Trophoblast cell (in vitro differentiated cells and primary cell): ENCODE results near the gene TRIM27. TPM values are rescaled to one million over a fixed set of nuclear protein-coding genes. Genes with fewer than 3 reads are reported as not detected.
A peak's percentile ranks its signal among the peaks of the same experiment; 100 is the strongest.
"Not testable (repeated sequence)": the region's sequence is repeated elsewhere in the genome, so short reads cannot be mapped to it uniquely, and the experiment has no call there.

ENCODE experiments used
- DNase-seq, 2 donors: peaks; one replicate each; pipeline ENCODE4 v3.0.0-alpha.2; 2016
- H2AFZ ChIP-seq: 2 replicates; pipeline ENCODE4 v1.6.1; 2013; ENCODE audit warnings: low read length, moderate library complexity, mild to moderate bottlenecking; ENCODE audit not compliant: insufficient read depth, poor library complexity
- H2AK5ac ChIP-seq: 2 replicates; pipeline ENCODE4 v1.6.1; 2013; ENCODE audit warnings: mild to moderate bottlenecking, low read length
- H2BK120ac ChIP-seq: 2 replicates; pipeline ENCODE4 v1.6.1; 2013; ENCODE audit warnings: low read length, mild to moderate bottlenecking, moderate library complexity; ENCODE audit not compliant: insufficient read depth, poor library complexity
- H2BK12ac ChIP-seq: 2 replicates; pipeline ENCODE4 v1.6.1; 2013; ENCODE audit warnings: mild to moderate bottlenecking, low read length, moderate library complexity
- H2BK5ac ChIP-seq: 2 replicates; pipeline ENCODE4 v1.6.1; 2013; ENCODE audit warnings: low read length, low read depth, moderate library complexity, mild to moderate bottlenecking; ENCODE audit not compliant: poor library complexity
- H3K14ac ChIP-seq: 2 replicates; pipeline ENCODE4 v1.6.1; 2013; ENCODE audit warnings: mild to moderate bottlenecking, low read length
- H3K18ac ChIP-seq: 2 replicates; pipeline ENCODE4 v1.6.1; 2013; ENCODE audit warnings: mild to moderate bottlenecking, low read length
- H3K23ac ChIP-seq: 2 replicates; pipeline ENCODE4 v1.6.1; 2013; ENCODE audit warnings: low read length
- H3K27ac ChIP-seq: 2 replicates; pipeline ENCODE4 v1.5.1; 2013; ENCODE audit warnings: low read depth, mild to moderate bottlenecking, inconsistent platforms, low read length, moderate library complexity
- H3K27me3 ChIP-seq: 2 replicates; pipeline ENCODE4 v1.6.1; 2013; ENCODE audit warnings: inconsistent platforms, mild to moderate bottlenecking, low read length, moderate library complexity; ENCODE audit not compliant: insufficient read depth
- H3K36me3 ChIP-seq, 2 experiments: 1 replicate in 1 of 2; 2 replicates in 1 of 2; pipeline ENCODE4 v1.6.1; 2013; ENCODE audit warnings: low read length in 2 of 2, mild to moderate bottlenecking in 2 of 2, moderate library complexity in 1 of 2; ENCODE audit not compliant: insufficient read depth in 2 of 2, control insufficient read depth in 1 of 2
- H3K4ac ChIP-seq: 2 replicates; pipeline ENCODE4 v1.6.1; 2013; ENCODE audit warnings: low read depth, mild to moderate bottlenecking, low read length, moderate library complexity
- H3K4me1 ChIP-seq, 2 experiments: 1 replicate in 1 of 2; 2 replicates in 1 of 2; pipeline ENCODE4 v1.6.1; 2013; ENCODE audit warnings: low read length in 2 of 2, mild to moderate bottlenecking in 2 of 2, moderate library complexity in 1 of 2; ENCODE audit not compliant: insufficient read depth in 2 of 2, control insufficient read depth in 1 of 2
- H3K4me2 ChIP-seq: 2 replicates; pipeline ENCODE4 v1.6.1; 2013; ENCODE audit warnings: inconsistent platforms, mild to moderate bottlenecking, low read length, moderate library complexity
- H3K4me3 ChIP-seq: 2 replicates; pipeline ENCODE4 v1.5.1; 2013; ENCODE audit warnings: mild to moderate bottlenecking, low read depth, low read length, inconsistent platforms
- H3K79me1 ChIP-seq: one replicate; pipeline ENCODE4 v1.6.1; 2013; ENCODE audit warnings: low read length
- H3K79me2 ChIP-seq: 2 replicates; pipeline ENCODE4 v1.6.1; 2013; ENCODE audit warnings: low read length, mild to moderate bottlenecking; ENCODE audit not compliant: control insufficient read depth, insufficient read depth, poor library complexity
- H3K9ac ChIP-seq: 2 replicates; pipeline ENCODE4 v1.6.1; 2013; ENCODE audit warnings: mild to moderate bottlenecking, low read length
- H3K9me3 ChIP-seq: 2 replicates; pipeline ENCODE4 v1.6.1; 2013; ENCODE audit warnings: low read depth, mild to moderate bottlenecking, control low read depth, inconsistent platforms, low read length; ENCODE audit not compliant: insufficient read depth
- H4K12ac ChIP-seq: 2 replicates; pipeline ENCODE4 v1.6.1; 2013; ENCODE audit warnings: low read depth, mild to moderate bottlenecking, low read length, moderate library complexity
- H4K8ac ChIP-seq: 2 replicates; pipeline ENCODE4 v1.6.1; 2013; ENCODE audit warnings: low read depth, mild to moderate bottlenecking, low read length, moderate library complexity
- H4K91ac ChIP-seq: one replicate; pipeline ENCODE4 v1.6.1; 2013; ENCODE audit warnings: low read depth, mild to moderate bottlenecking, low read length, moderate library complexity
- WGBS: extraction: QIAGEN DNeasy Blood & Tissue Kit; methylation state at CpG from one replicate; pipeline ENCODE4 v1.1.7; 2013; ENCODE audit warnings: missing lambda C conversion rate; ENCODE audit not compliant: insufficient read length, insufficient coverage; ENCODE audit errors: extremely low coverage; 5-methylcytosine and 5-hydroxymethylcytosine counted together
- polyA plus RNA-seq: library from polyadenylated mRNA; stranded (reverse); fragments of 200-250 nt; gene quantifications from 2 replicates; pipeline ENCODE4 v1.2.3, GENCODE V29; 2013

The TRIM27 gene, protein sequence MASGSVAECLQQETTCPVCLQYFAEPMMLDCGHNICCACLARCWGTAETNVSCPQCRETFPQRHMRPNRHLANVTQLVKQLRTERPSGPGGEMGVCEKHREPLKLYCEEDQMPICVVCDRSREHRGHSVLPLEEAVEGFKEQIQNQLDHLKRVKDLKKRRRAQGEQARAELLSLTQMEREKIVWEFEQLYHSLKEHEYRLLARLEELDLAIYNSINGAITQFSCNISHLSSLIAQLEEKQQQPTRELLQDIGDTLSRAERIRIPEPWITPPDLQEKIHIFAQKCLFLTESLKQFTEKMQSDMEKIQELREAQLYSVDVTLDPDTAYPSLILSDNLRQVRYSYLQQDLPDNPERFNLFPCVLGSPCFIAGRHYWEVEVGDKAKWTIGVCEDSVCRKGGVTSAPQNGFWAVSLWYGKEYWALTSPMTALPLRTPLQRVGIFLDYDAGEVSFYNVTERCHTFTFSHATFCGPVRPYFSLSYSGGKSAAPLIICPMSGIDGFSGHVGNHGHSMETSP
- polyA plus RNA-seq, result 53.3 and 54.2 TPM in 2 replicates

DNA sequence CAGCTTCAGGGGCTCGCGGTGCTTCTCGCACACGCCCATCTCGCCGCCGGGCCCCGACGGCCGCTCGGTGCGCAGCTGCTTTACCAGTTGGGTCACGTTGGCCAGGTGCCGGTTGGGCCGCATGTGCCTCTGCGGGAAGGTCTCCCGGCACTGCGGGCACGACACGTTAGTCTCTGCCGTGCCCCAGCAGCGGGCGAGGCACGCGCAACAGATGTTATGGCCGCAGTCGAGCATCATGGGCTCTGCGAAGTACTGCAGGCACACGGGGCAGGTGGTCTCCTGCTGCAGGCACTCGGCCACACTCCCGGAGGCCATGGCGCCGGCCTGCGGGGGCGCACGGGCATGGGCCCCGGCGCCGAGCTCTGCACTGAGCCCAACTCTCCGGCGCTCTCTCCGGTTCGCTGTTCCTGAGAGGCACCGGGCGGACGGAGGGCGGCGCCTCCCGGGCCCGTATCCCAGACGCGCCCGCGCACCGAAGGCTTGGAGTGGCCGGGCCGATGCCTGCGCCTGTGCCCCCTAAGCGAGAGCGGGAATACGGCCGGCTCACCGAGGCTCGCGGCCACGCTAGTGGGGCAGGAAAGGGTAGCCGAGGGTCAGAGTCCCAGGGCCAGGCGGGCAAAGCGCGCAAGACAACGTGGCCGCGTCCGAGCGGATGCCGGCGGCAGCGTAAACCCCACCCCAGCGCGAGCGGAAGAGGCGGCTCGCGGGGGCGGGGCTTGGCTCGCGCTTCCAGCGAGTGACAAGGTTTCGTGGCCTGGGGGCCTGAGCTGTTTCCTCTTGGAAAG lies at the start of gene TRIM27:
TSS of gene TRIM27 (minus strand) at position 668 of the 785 bp plus-strand sequence. CDS start at position 315, 353 bp downstream.
- Histone ChIP-seq H4K91ac (peak within 1 kb of the TSS; percentile 98), H3K4me3 (peak within 1 kb of the TSS; percentile 99), H2AK5ac (peak within 1 kb of the TSS; percentile 96), H3K4ac (peak within 1 kb of the TSS; percentile 80), H2BK120ac (peak within 1 kb of the TSS; percentile 89), H3K79me1 (peaks cover 17% of the 10 kb centered on the region), H3K4me2 (peak within 1 kb of the TSS; percentile 92), H3K79me2 (peaks cover 15% of the 10 kb centered on the region), H3K27ac (peak within 1 kb of the TSS; percentile 94), H2BK12ac (no peak within 1 kb of the TSS), H3K14ac (peak within 1 kb of the TSS; percentile 94), H4K8ac (peak within 1 kb of the TSS; percentile 79), H4K12ac (peak within 1 kb of the TSS; percentile 93), H3K9ac (peak within 1 kb of the TSS; percentile 99), H2AFZ (peak within 1 kb of the TSS; percentile 46), H3K18ac (peak within 1 kb of the TSS; percentile 89), H3K36me3 (peaks cover 18 to 28% of the 10 kb centered on the region in 2 experiments), H3K9me3 (peaks cover 2% of the 10 kb centered on the region), H3K23ac (no peak within 1 kb of the TSS), H2BK5ac (peak within 1 kb of the TSS; percentile 90), H3K4me1 (peaks cover 2 to 8% of the 10 kb centered on the region in 2 experiments), H3K27me3 (no peaks in the 10 kb centered on the region)
- WGBS, result no CpG with 5 or more reads among the region's 89 CpGs
- DNase-seq, result peak; percentile 92 to 98

DNA sequence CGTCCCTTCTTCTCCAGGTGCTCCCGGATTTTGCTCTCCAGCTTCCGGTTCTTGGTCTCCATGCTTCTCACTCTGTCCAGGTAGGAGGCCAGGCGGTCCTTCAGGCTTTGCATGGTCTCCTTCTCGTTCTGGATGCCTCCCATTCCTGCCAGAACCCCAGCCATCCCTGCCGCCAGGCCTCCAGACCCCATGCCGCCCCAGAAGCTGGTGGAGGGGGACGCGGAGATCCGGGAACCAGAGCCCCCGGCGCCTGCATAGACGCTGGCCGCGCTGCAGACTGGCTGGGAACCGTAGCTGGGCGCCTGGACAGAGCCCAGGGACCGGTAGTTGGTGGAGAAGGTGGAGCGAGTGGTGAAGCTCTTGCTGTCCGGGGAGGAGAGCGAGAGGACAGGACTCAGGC lies 46.3 kb upstream of the TRIM27 start:
- H3K4me1 ChIP-seq, DNase-seq, H2BK120ac ChIP-seq, H3K36me3 ChIP-seq, H2BK5ac ChIP-seq, H3K23ac ChIP-seq, H3K9me3 ChIP-seq, H3K27ac ChIP-seq, H3K14ac ChIP-seq, H3K18ac ChIP-seq, H4K8ac ChIP-seq, H3K9ac ChIP-seq, H4K12ac ChIP-seq, H2AFZ ChIP-seq, H3K4ac ChIP-seq, H4K91ac ChIP-seq, H3K79me2 ChIP-seq, H3K27me3 ChIP-seq, H3K4me2 ChIP-seq, H3K4me3 ChIP-seq, H2AK5ac ChIP-seq, H3K79me1 ChIP-seq: not testable (repeated sequence)
- WGBS, result no CpG with 5 or more reads among the region's 21 CpGs
- H2BK12ac ChIP-seq, result peak overlapping the region; percentile 58

DNA sequence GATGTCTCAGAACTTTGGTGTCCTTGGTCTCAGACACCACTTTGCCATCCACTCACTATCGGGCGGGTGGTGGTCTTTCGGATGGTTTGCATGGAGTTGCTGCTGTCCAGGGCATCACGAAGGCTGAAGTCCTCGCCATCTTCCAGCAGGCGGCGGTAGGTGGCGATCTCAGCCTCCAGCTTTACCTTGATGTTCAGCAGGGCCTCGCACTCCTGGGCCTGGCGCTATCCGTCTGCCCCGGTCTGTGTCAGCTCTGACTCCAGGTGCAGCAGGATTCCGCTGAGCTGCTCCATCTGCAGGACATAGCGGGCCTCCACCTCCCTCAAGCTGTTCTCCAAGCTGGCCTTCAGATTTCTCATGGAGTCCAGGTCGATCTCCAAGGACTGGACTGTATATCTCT lies 45.3 kb upstream of the TRIM27 start:
- no peak overlapping the region for H3K23ac ChIP-seq

DNA sequence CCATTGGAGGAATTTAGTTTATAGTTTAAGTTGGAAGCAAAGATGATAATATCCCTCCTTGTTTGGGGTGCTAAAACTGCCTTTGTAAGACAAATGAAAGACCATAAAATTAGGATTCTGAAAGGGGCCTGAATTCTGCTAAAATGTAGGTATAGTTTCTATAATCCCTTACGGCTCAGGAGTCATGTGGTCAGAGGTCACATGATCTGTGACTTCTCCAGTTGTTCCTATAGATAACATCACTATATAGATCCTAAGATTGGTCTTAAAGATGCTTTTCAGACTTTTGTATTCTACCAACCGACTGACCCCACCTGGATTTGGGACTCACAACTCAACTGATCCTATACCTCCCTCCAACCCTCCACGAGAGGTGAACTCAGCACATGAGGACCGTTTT lies 44.7 kb upstream of the TRIM27 start:
- H3K14ac ChIP-seq, result no peak overlapping the region
- no peak overlapping the region for H2BK5ac ChIP-seq
- no peaks in the 10 kb centered on the region for H3K79me1 ChIP-seq
- H3K36me3 ChIP-seq, result peaks cover 0 to 2% of the 10 kb centered on the region in 2 experiments
- no peaks in the 10 kb centered on the region for H3K27me3 ChIP-seq
- peaks cover 0 to 2% of the 10 kb centered on the region in 2 experiments for H3K4me1 ChIP-seq
- H2BK120ac ChIP-seq, result no peak overlapping the region
- no peak overlapping the region for H4K91ac ChIP-seq
- H2AK5ac ChIP-seq, result no peak overlapping the region
- H3K4me3 ChIP-seq, result no peak overlapping the region
- no peak overlapping the region for H4K8ac ChIP-seq
- H4K12ac ChIP-seq, result no peak overlapping the region
- no peak overlapping the region for H3K23ac ChIP-seq
- no peak overlapping the region for H3K4ac ChIP-seq
- no peak overlapping the region for H3K27ac ChIP-seq
- no peak overlapping the region for H2AFZ ChIP-seq
- DNase-seq, result no peak
- H3K9me3 ChIP-seq, result peaks cover 8% of the 10 kb centered on the region
- H3K18ac ChIP-seq, result no peak overlapping the region
- WGBS, result no CpG with 5 or more reads among the region's 4 CpGs
- no peak overlapping the region for H2BK12ac ChIP-seq
- H3K4me2 ChIP-seq, result no peak overlapping the region
- H3K9ac ChIP-seq, result no peak overlapping the region
- no peaks in the 10 kb centered on the region for H3K79me2 ChIP-seq

More for the DNA sequence above, 45.3 kb upstream of the TRIM27 start:
- H3K4me1 ChIP-seq, result peaks cover 0 to 3% of the 10 kb centered on the region in 2 experiments
- no peak overlapping the region for H3K27ac ChIP-seq
- no peaks in the 10 kb centered on the region for H3K79me2 ChIP-seq
- no peak overlapping the region for H4K12ac ChIP-seq
- H3K36me3 ChIP-seq, result peaks cover 0 to 2% of the 10 kb centered on the region in 2 experiments
- H2AK5ac ChIP-seq, result no peak overlapping the region
- H3K9ac ChIP-seq, result no peak overlapping the region
- no peak overlapping the region for H3K18ac ChIP-seq
- H3K4ac ChIP-seq, result no peak overlapping the region
- no peak overlapping the region for H3K4me2 ChIP-seq
- H3K79me1 ChIP-seq, result no peaks in the 10 kb centered on the region
- H4K91ac ChIP-seq, result no peak overlapping the region
- H2AFZ ChIP-seq, result no peak overlapping the region
- no CpG with 5 or more reads among the region's 15 CpGs for WGBS
- no peak overlapping the region for H3K14ac ChIP-seq
- H2BK120ac ChIP-seq, result no peak overlapping the region
- no peak overlapping the region for H3K4me3 ChIP-seq
- H2BK5ac ChIP-seq, result no peak overlapping the region
- H4K8ac ChIP-seq, result no peak overlapping the region
- no peak overlapping the region for H2BK12ac ChIP-seq
- peak; percentile 67 to 79 for DNase-seq
- H3K27me3 ChIP-seq, result no peaks in the 10 kb centered on the region
- peaks cover 8% of the 10 kb centered on the region for H3K9me3 ChIP-seq
